PC-3 (cell line): ENCODE measurements around the gene KSR2.

Experiments used
- CTCF ChIP-seq: fragments of 300-600 bp; sonication (generic); conservative IDR thresholded peaks from 2 replicates; pipeline ENCODE4 v1.5.1; 2017; ENCODE audit warnings: antibody characterized with exemption, low read depth, mild to moderate bottlenecking, low read length
- EZH2 ChIP-seq: fragments of 300-600 bp; sonication (generic); IDR thresholded peaks from one replicate; pipeline ENCODE4 v1.6.1; 2017; ENCODE audit warnings: antibody characterized with exemption, mild to moderate bottlenecking, low read length; ENCODE audit not compliant: unreplicated experiment
- EZH2phosphoT487 ChIP-seq: fragments of 300-600 bp; sonication (generic); IDR thresholded peaks from 2 replicates; pipeline ENCODE4 v1.6.1; 2018; ENCODE audit warnings: mild to moderate bottlenecking, antibody characterized with exemption, low read length, borderline replicate concordance

GRCh38 chr12:117508468-117508867 lies 460.3 kb downstream of the KSR2 start:
- TF ChIP-seq EZH2 (no peak), CTCF (no peak), EZH2phosphoT487 (no peak)
